Retina (tissue), 1 donor: ENCODE measurements around the gene MIB1.

ENCODE experiments used
- DNase-seq: peaks from one replicate; pipeline ENCODE4 v3.0.0-alpha.2; 2016

Gene MIB1

GRCh38 chr18:21900605-21901352, 160.2 kb downstream of the MIB1 start:
- DNase-seq = no peak

GRCh38 chr18:21901423-21901945, 160.9 kb downstream of the MIB1 start:
- no peak for DNase-seq

- no peak for DNase-seq
These were observed 163.1 kb downstream of the MIB1 start for GRCh38 chr18:21903709-21904108.

- DNase-seq = no peak
These were observed 164.3 kb downstream of the MIB1 start for GRCh38 chr18:21904856-21905255.

GRCh38 chr18:21907451-21907850, 166.9 kb downstream of the MIB1 start:
- DNase-seq = no peak

GRCh38 chr18:21908711-21909110, 168.1 kb downstream of the MIB1 start:
- DNase-seq = no peak

GRCh38 chr18:21910906-21911305, 170.3 kb downstream of the MIB1 start:
- DNase-seq = no peak

GRCh38 chr18:21911551-21911950, 171.0 kb downstream of the MIB1 start:
- no peak for DNase-seq

GRCh38 chr18:21912339-21913239, 172.0 kb downstream of the MIB1 start:
- no peak for DNase-seq

GRCh38 chr18:21914739-21915319, 174.2 kb downstream of the MIB1 start:
- no peak for DNase-seq

GRCh38 chr18:21915546-21915945, 175.0 kb downstream of the MIB1 start:
- no peak for DNase-seq

GRCh38 chr18:21916594-21916993, 176.0 kb downstream of the MIB1 start:
- DNase-seq = no peak

- DNase-seq = no peak
These were observed 178.1 kb downstream of the MIB1 start for GRCh38 chr18:21918693-21919092.
